HEK293T (cell line): ENCODE results near the gene ADK.

Source experiments
- ARNT ChIP-seq: fragments of 450-650 bp; IDR thresholded peaks from 2 replicates; pipeline ENCODE4 v1.6.1; 2017; ENCODE audit warnings: mild to moderate bottlenecking
- BHLHE40 ChIP-seq: fragments of 450-650 bp; IDR thresholded peaks from 2 replicates; pipeline ENCODE4 v1.6.1; 2016; ENCODE audit warnings: mild to moderate bottlenecking, moderate library complexity, borderline replicate concordance
- CTBP1 ChIP-seq: fragments of 450-650 bp; IDR thresholded peaks from 2 replicates; pipeline ENCODE4 v1.6.1; 2016; ENCODE audit warnings: borderline replicate concordance
- ELF4 ChIP-seq: fragments of 450-650 bp; IDR thresholded peaks from 2 replicates; pipeline ENCODE4 v1.6.1; 2017; ENCODE audit warnings: antibody characterized with exemption
- FOXM1 ChIP-seq: fragments of 450-650 bp; IDR thresholded peaks from 2 replicates; pipeline ENCODE4 v1.6.1; 2017; ENCODE audit warnings: mild to moderate bottlenecking, borderline replicate concordance
- PKNOX1 ChIP-seq: fragments of 450-650 bp; IDR thresholded peaks from 2 replicates; pipeline ENCODE4 v1.6.1; 2016
- SP1 ChIP-seq: fragments of 450-650 bp; IDR thresholded peaks from 2 replicates; pipeline ENCODE4 v1.6.1; 2017
- SUZ12 ChIP-seq: fragments of 450-650 bp; IDR thresholded peaks from 2 replicates; pipeline ENCODE4 v1.6.1; 2016; ENCODE audit warnings: mild to moderate bottlenecking
- ZNF384 ChIP-seq: fragments of 450-650 bp; IDR thresholded peaks from 2 replicates; pipeline ENCODE4 v1.6.1; 2016

GRCh38 chr10:74365109-74365508, 214.1 kb downstream of the ADK start:
- TF ChIP-seq SP1 (no peak), ZNF384 (no peak), ELF4 (no peak), SUZ12 (no peak), BHLHE40 (no peak), ARNT (no peak), CTBP1 (no peak), PKNOX1 (no peak), FOXM1 (no peak)
